SK-N-SH treated with all-trans-retinoic acid at 6 μM for 48 hours (cell line): ENCODE data around the gene NINJ1.

Experiments used
- ATAC-seq: fragments of 200-7000 bp; cut with Tn5 transposase; 3 replicates; pipeline ENCODE4 v1.9.1; 2020; ENCODE audit warnings: mild to moderate bottlenecking, moderate library complexity
- ARNTL ChIP-seq: fragments of 450-650 bp; formaldehyde crosslinking; IDR thresholded peaks from 2 replicates; pipeline ENCODE4 v1.5.0; 2020; ENCODE audit warnings: low read depth, mild to moderate bottlenecking, moderate library complexity, borderline replicate concordance
- BACH2 ChIP-seq: fragments of 250-450 bp; sonication (Bioruptor Pico); IDR thresholded peaks from 2 replicates; pipeline ENCODE4 v1.9.0; 2021; ENCODE audit warnings: mild to moderate bottlenecking, borderline replicate concordance
- CSDC2 ChIP-seq: fragments of 250-450 bp; sonication (Bioruptor Pico); IDR thresholded peaks from 2 replicates; pipeline ENCODE4 v1.5.0; 2020; ENCODE audit warnings: mild to moderate bottlenecking, moderate library complexity
- ESRRG ChIP-seq: fragments of 250-450 bp; sonication (Bioruptor Pico); IDR thresholded peaks from 2 replicates; pipeline ENCODE4 v1.6.1; 2021; ENCODE audit warnings: mild to moderate bottlenecking
- GLIS3 ChIP-seq: fragments of 250-450 bp; sonication (Bioruptor Pico); IDR thresholded peaks from 2 replicates; pipeline ENCODE4 v1.5.0; 2020; ENCODE audit warnings: mild to moderate bottlenecking, moderate library complexity
- ISL1 ChIP-seq: fragments of 250-450 bp; sonication (Bioruptor Pico); IDR thresholded peaks from 2 replicates; pipeline ENCODE4 v2.1.2; 2022; ENCODE audit warnings: mild to moderate bottlenecking, moderate library complexity
- OSR1 ChIP-seq: fragments of 250-450 bp; sonication (Bioruptor Pico); IDR thresholded peaks from 2 replicates; pipeline ENCODE4 v1.8.0; 2022; ENCODE audit warnings: moderate library complexity, mild to moderate bottlenecking, inconsistent platforms
- PPARA ChIP-seq: fragments of 250-450 bp; sonication (Bioruptor Pico); IDR thresholded peaks from 2 replicates; pipeline ENCODE4 v1.5.0; 2020; ENCODE audit warnings: mild to moderate bottlenecking, borderline replicate concordance
- RARB ChIP-seq: fragments of 250-450 bp; sonication (Bioruptor Pico); IDR thresholded peaks from 2 replicates; pipeline ENCODE4 v1.8.0; 2021; ENCODE audit warnings: mild to moderate bottlenecking, moderate library complexity
- SNAI2 ChIP-seq: fragments of 250-450 bp; sonication (Bioruptor Pico); IDR thresholded peaks from 2 replicates; pipeline ENCODE4 v1.5.0; 2020; ENCODE audit warnings: mild to moderate bottlenecking, moderate library complexity
- TCF4 ChIP-seq: fragments of 250-450 bp; sonication (Bioruptor Pico); IDR thresholded peaks from 2 replicates; pipeline ENCODE4 v1.8.0; 2021; ENCODE audit warnings: mild to moderate bottlenecking, moderate library complexity, borderline replicate concordance
- TOX ChIP-seq: fragments of 250-450 bp; sonication (Bioruptor Pico); IDR thresholded peaks from 2 replicates; pipeline ENCODE4 v1.8.0; 2021; ENCODE audit warnings: mild to moderate bottlenecking, moderate library complexity, borderline replicate concordance
- ZC3H10 ChIP-seq: fragments of 250-450 bp; sonication (Bioruptor Pico); IDR thresholded peaks from 2 replicates; pipeline ENCODE4 v1.5.1; 2021; ENCODE audit warnings: mild to moderate bottlenecking, moderate library complexity
- ZFP3 ChIP-seq: fragments of 250-450 bp; sonication (Bioruptor Pico); IDR thresholded peaks from 2 replicates; pipeline ENCODE4 v1.5.0; 2020; ENCODE audit warnings: mild to moderate bottlenecking, moderate library complexity
- ZFP30 ChIP-seq: fragments of 450-650 bp; formaldehyde crosslinking; IDR thresholded peaks from 2 replicates; pipeline ENCODE4 v1.5.0; 2022; ENCODE audit warnings: mild to moderate bottlenecking, moderate library complexity
- ZNF565 ChIP-seq: fragments of 450-650 bp; formaldehyde crosslinking; conservative IDR thresholded peaks from 2 replicates; pipeline ENCODE4 v1.5.0; 2020; ENCODE audit warnings: low read depth, mild to moderate bottlenecking, moderate library complexity
- ZNF70 ChIP-seq: fragments of 450-650 bp; formaldehyde crosslinking; IDR thresholded peaks from 2 replicates; pipeline ENCODE4 v1.5.0; 2020; ENCODE audit warnings: mild to moderate bottlenecking, moderate library complexity
- ZNF8 ChIP-seq: fragments of 450-650 bp; formaldehyde crosslinking; IDR thresholded peaks from 2 replicates; pipeline ENCODE4 v1.5.0; 2020; ENCODE audit warnings: mild to moderate bottlenecking, moderate library complexity
- TF ChIP-seq, protein P1 (sequence below): fragments of 250-450 bp; sonication (Bioruptor Pico); IDR thresholded peaks from 2 replicates; pipeline ENCODE4 v1.5.1; 2021; ENCODE audit warnings: mild to moderate bottlenecking, moderate library complexity
- TF ChIP-seq, protein P2 (sequence below): fragments of 250-450 bp; sonication (Bioruptor Pico); IDR thresholded peaks from 2 replicates; pipeline ENCODE4 v1.5.1; 2020; ENCODE audit warnings: low read depth, mild to moderate bottlenecking, moderate library complexity
- TF ChIP-seq, protein P3 (sequence below): fragments of 250-450 bp; sonication (Bioruptor Pico); IDR thresholded peaks from 2 replicates; pipeline ENCODE4 v1.8.0; 2020; ENCODE audit warnings: mild to moderate bottlenecking, moderate library complexity, borderline replicate concordance

The NINJ1 gene

DNA sequence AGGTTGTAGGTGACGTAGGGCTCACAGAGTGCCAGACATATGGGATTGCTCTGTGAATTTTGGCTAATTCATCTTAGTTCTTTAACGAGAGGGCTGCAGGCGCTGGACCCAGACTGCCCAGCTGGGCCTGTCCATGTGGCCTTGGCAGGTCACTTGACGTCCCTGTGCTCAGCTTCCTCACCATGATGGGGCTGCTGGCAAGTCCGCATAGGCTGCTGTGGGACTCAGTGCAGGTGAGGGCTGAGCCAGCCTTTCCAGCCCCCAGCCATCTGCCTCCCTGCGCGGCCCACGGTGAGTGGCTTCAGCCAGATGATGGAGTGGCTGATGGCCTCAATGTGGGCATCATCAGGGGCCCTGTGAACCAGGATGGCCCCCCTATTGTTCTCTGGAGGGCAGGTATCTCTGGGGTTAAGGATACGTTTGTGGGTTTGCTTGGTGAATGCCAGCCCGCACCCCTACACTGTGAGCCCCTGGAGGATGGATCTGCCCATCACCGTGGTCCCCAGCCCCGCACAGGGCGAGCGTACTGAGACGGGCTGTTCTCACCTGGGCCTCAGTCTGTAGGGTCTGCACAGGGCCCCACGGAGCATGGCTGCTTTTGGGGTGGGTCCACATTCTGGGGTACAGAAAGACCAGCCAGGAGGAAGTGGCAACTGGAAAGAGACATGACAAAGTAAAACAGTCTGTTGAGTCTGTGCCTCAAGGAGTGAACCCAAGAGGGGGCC, 34.3 kb downstream of the NINJ1 start:
- TF ChIP-seq OSR1 (CRISPR knock-in tag) (no peak), ZFP3 (no peak), TOX (CRISPR knock-in tag) (no peak), ESRRG (CRISPR knock-in tag) (no peak), ISL1 (no peak), PPARA (no peak), ZNF8 (no peak), BACH2 (CRISPR knock-in tag) (no peak), CSDC2 (no peak), ZC3H10 (no peak), ZNF565 (CRISPR knock-in tag) (no peak), ZNF70 (CRISPR knock-in tag) (no peak), TCF4 (CRISPR knock-in tag) (no peak), SNAI2 (no peak), RARB (CRISPR knock-in tag) (no peak), ZFP30 (CRISPR knock-in tag) (no peak)
- TF ChIP-seq, protein P1, sequence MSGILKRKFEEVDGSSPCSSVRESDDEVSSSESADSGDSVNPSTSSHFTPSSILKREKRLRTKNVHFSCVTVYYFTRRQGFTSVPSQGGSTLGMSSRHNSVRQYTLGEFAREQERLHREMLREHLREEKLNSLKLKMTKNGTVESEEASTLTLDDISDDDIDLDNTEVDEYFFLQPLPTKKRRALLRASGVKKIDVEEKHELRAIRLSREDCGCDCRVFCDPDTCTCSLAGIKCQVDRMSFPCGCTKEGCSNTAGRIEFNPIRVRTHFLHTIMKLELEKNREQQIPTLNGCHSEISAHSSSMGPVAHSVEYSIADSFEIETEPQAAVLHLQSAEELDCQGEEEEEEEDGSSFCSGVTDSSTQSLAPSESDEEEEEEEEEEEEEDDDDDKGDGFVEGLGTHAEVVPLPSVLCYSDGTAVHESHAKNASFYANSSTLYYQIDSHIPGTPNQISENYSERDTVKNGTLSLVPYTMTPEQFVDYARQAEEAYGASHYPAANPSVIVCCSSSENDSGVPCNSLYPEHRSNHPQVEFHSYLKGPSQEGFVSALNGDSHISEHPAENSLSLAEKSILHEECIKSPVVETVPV (CRISPR knock-in tag): no peak
- TF ChIP-seq, protein P2, sequence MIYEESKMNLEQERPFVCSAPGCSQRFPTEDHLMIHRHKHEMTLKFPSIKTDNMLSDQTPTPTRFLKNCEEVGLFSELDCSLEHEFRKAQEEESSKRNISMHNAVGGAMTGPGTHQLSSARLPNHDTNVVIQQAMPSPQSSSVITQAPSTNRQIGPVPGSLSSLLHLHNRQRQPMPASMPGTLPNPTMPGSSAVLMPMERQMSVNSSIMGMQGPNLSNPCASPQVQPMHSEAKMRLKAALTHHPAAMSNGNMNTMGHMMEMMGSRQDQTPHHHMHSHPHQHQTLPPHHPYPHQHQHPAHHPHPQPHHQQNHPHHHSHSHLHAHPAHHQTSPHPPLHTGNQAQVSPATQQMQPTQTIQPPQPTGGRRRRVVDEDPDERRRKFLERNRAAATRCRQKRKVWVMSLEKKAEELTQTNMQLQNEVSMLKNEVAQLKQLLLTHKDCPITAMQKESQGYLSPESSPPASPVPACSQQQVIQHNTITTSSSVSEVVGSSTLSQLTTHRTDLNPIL (CRISPR knock-in tag): no peak
- TF ChIP-seq, protein P3, sequence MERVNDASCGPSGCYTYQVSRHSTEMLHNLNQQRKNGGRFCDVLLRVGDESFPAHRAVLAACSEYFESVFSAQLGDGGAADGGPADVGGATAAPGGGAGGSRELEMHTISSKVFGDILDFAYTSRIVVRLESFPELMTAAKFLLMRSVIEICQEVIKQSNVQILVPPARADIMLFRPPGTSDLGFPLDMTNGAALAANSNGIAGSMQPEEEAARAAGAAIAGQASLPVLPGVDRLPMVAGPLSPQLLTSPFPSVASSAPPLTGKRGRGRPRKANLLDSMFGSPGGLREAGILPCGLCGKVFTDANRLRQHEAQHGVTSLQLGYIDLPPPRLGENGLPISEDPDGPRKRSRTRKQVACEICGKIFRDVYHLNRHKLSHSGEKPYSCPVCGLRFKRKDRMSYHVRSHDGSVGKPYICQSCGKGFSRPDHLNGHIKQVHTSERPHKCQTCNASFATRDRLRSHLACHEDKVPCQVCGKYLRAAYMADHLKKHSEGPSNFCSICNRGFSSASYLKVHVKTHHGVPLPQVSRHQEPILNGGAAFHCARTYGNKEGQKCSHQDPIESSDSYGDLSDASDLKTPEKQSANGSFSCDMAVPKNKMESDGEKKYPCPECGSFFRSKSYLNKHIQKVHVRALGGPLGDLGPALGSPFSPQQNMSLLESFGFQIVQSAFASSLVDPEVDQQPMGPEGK (CRISPR knock-in tag): no peak
- no peak for ATAC-seq

DNA sequence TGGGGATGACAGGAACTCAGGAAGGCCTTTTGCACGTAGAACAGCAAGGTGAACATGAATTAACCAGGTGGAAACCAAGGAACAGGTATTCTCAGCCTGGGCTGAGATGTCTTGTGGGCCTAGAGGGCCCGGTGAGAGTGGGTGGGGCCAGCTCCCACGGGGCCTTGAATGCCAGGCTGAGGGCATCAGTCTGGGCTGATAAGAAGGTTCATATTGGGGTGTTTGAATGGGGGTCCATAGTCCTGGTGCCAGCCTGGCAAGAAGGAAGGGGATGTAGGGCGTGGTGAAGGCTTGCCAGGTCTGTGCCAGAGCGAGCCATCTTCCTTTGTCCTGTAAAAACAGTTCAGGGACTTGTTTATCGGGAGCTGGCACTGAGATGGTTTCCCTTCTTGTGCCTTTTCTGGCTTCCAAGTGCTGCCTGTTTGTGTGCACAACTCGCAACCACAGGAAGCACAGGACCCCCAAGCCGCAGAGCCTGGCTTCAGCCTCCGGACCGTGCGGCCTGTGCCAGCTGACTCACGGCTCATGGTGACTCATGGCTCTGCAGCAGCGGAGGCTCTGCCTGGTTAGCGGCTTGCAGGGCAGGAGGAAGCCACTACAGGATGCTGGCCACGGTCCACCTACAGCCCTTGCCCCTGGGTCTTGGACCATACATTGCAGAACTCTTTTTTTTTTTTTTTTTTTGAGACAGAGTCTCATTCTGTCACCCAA, 35.7 kb downstream of the NINJ1 start:
- peak; percentile 81 for ATAC-seq
- TF ChIP-seq, protein P1 (CRISPR knock-in tag): no peak
- TF ChIP-seq ESRRG (CRISPR knock-in tag): no peak
- 0 out of 2 replicates have a peak, but pooled peaks have one; percentile 38 for TF ChIP-seq ZFP3
- TF ChIP-seq ISL1: no peak
- TF ChIP-seq ZNF70 (CRISPR knock-in tag): no peak

DNA sequence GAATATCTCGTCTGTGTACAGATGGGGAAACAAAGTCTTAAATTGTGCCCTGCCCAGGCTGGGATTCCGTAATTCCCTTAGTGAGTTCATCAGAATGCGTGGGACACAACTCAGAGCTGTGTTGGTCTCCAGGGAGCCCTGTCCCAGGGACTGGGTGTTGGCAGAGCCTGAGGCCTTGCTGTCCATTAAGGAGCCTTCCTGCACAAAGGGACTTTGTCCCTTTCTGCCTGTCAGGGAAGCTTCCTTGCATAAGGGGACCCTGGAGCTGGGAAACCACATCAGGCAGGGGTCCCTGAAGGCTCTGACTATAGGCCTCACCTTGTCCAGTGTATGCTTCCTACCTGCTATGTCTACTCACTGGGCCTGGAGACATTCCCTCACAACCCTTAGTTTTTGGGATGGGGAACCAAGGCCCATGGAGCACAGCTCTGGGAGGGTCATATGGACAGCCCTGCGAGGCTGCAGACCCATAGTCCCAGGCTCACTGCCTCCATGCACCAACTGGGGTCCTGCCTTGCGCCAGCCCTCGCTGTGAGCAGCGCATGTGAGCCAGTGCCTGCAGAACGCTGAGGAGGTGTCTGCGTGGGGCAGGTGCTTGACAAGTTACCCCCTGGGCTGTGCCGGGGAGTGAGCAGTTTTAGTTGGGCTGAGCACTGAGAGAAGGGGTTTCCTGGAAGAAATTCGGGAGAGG, 36.4 kb downstream of the NINJ1 start:
- no peak for ATAC-seq
- no peak for TF ChIP-seq TOX (CRISPR knock-in tag)
- no peak for TF ChIP-seq ZFP30 (CRISPR knock-in tag)
- no peak for TF ChIP-seq PPARA
- TF ChIP-seq GLIS3 (CRISPR knock-in tag): no peak
- no peak for TF ChIP-seq RARB (CRISPR knock-in tag)
- TF ChIP-seq, protein P1 (CRISPR knock-in tag): no peak
- no peak for TF ChIP-seq ARNTL (CRISPR knock-in tag)
- no peak for TF ChIP-seq OSR1 (CRISPR knock-in tag)
- TF ChIP-seq TCF4 (CRISPR knock-in tag): no peak
- no peak for TF ChIP-seq ISL1
- TF ChIP-seq, protein P2 (CRISPR knock-in tag): no peak
- no peak for TF ChIP-seq ZNF565 (CRISPR knock-in tag)
